Measurements from ENCODE around the gene FBN1. TPM values are rescaled to one million over a fixed set of nuclear protein-coding genes. Genes with fewer than 3 reads are reported as not detected.

Gene FBN1
- total and polyA plus RNA-seq, 2 experiments from 2014 or later, result 1.9 to 3.8 TPM

DNA sequence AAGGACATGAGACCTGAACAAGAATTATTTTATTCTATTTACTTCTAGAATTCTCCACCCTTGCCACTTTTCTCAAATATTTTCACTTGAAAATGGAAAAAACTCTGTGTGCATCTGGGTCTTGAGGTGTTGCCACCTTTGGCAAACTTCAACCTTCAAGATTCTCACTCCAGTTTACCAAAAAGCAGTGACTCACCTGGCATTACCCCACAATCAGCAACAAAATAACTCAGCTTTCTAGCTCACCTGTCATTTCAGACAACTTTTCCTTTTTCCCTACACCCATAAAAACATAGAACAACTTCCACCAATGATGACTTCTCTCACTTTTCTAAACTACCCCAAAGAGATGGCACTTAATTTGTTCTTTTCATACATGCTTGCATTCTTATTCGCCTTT, 198.5 kb downstream of the FBN1 start (continued):
- TF ChIP-seq CREB1 (CRISPR knock-in tag; IDR thresholded peaks at IDR 0.05; ENCODE audit: low read depth) (no peak), NANOG (IDR thresholded peaks at IDR 0.05; ENCODE audit: borderline replicate concordance) (no peak)

- H3K4me1 Mint-ChIP-seq, result peaks cover 26% of the 10 kb centered on the region
- H3K27ac Mint-ChIP-seq, result no peak overlapping the region
- H3K4me2 ChIP-seq, result no peak overlapping the region
- H3K4me3 ChIP-seq, result no peak overlapping the region
- H4K20me1 ChIP-seq (replicated peaks; ENCODE audit: insufficient read depth), result no peaks in the 10 kb centered on the region
- TF ChIP-seq NANOG (IDR thresholded peaks at IDR 0.05; ENCODE audit: borderline replicate concordance) (no peak), EZH2phosphoT487 (IDR thresholded peaks at IDR 0.05; ENCODE audit: unreplicated experiment) (no peak), ZNF331 (CRISPR knock-in tag; IDR thresholded peaks at IDR 0.05; ENCODE audit: low read depth) (no peak), ZNF114 (CRISPR knock-in tag; IDR thresholded peaks at IDR 0.05) (no peak), CREB1 (CRISPR knock-in tag; IDR thresholded peaks at IDR 0.05; ENCODE audit: low read depth) (no peak), POLR2AphosphoS5 (IDR thresholded peaks at IDR 0.05; ENCODE audit: low read depth) (no peak), EZH2 (IDR thresholded peaks at IDR 0.05; ENCODE audit: low read depth, unreplicated experiment) (no peak), JUNB (IDR thresholded peaks at IDR 0.05; ENCODE audit: unreplicated experiment) (no peak)
- TF ChIP-seq, protein P1, sequence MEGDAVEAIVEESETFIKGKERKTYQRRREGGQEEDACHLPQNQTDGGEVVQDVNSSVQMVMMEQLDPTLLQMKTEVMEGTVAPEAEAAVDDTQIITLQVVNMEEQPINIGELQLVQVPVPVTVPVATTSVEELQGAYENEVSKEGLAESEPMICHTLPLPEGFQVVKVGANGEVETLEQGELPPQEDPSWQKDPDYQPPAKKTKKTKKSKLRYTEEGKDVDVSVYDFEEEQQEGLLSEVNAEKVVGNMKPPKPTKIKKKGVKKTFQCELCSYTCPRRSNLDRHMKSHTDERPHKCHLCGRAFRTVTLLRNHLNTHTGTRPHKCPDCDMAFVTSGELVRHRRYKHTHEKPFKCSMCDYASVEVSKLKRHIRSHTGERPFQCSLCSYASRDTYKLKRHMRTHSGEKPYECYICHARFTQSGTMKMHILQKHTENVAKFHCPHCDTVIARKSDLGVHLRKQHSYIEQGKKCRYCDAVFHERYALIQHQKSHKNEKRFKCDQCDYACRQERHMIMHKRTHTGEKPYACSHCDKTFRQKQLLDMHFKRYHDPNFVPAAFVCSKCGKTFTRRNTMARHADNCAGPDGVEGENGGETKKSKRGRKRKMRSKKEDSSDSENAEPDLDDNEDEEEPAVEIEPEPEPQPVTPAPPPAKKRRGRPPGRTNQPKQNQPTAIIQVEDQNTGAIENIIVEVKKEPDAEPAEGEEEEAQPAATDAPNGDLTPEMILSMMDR (conservative IDR thresholded peaks at IDR 0.05; ENCODE audit: low read depth in 2 of 2), result no peak
- TF ChIP-seq, protein P2, sequence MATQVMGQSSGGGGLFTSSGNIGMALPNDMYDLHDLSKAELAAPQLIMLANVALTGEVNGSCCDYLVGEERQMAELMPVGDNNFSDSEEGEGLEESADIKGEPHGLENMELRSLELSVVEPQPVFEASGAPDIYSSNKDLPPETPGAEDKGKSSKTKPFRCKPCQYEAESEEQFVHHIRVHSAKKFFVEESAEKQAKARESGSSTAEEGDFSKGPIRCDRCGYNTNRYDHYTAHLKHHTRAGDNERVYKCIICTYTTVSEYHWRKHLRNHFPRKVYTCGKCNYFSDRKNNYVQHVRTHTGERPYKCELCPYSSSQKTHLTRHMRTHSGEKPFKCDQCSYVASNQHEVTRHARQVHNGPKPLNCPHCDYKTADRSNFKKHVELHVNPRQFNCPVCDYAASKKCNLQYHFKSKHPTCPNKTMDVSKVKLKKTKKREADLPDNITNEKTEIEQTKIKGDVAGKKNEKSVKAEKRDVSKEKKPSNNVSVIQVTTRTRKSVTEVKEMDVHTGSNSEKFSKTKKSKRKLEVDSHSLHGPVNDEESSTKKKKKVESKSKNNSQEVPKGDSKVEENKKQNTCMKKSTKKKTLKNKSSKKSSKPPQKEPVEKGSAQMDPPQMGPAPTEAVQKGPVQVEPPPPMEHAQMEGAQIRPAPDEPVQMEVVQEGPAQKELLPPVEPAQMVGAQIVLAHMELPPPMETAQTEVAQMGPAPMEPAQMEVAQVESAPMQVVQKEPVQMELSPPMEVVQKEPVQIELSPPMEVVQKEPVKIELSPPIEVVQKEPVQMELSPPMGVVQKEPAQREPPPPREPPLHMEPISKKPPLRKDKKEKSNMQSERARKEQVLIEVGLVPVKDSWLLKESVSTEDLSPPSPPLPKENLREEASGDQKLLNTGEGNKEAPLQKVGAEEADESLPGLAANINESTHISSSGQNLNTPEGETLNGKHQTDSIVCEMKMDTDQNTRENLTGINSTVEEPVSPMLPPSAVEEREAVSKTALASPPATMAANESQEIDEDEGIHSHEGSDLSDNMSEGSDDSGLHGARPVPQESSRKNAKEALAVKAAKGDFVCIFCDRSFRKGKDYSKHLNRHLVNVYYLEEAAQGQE (IDR thresholded peaks at IDR 0.05; ENCODE audit: unreplicated experiment), result no peak
- TF ChIP-seq, protein P3, sequence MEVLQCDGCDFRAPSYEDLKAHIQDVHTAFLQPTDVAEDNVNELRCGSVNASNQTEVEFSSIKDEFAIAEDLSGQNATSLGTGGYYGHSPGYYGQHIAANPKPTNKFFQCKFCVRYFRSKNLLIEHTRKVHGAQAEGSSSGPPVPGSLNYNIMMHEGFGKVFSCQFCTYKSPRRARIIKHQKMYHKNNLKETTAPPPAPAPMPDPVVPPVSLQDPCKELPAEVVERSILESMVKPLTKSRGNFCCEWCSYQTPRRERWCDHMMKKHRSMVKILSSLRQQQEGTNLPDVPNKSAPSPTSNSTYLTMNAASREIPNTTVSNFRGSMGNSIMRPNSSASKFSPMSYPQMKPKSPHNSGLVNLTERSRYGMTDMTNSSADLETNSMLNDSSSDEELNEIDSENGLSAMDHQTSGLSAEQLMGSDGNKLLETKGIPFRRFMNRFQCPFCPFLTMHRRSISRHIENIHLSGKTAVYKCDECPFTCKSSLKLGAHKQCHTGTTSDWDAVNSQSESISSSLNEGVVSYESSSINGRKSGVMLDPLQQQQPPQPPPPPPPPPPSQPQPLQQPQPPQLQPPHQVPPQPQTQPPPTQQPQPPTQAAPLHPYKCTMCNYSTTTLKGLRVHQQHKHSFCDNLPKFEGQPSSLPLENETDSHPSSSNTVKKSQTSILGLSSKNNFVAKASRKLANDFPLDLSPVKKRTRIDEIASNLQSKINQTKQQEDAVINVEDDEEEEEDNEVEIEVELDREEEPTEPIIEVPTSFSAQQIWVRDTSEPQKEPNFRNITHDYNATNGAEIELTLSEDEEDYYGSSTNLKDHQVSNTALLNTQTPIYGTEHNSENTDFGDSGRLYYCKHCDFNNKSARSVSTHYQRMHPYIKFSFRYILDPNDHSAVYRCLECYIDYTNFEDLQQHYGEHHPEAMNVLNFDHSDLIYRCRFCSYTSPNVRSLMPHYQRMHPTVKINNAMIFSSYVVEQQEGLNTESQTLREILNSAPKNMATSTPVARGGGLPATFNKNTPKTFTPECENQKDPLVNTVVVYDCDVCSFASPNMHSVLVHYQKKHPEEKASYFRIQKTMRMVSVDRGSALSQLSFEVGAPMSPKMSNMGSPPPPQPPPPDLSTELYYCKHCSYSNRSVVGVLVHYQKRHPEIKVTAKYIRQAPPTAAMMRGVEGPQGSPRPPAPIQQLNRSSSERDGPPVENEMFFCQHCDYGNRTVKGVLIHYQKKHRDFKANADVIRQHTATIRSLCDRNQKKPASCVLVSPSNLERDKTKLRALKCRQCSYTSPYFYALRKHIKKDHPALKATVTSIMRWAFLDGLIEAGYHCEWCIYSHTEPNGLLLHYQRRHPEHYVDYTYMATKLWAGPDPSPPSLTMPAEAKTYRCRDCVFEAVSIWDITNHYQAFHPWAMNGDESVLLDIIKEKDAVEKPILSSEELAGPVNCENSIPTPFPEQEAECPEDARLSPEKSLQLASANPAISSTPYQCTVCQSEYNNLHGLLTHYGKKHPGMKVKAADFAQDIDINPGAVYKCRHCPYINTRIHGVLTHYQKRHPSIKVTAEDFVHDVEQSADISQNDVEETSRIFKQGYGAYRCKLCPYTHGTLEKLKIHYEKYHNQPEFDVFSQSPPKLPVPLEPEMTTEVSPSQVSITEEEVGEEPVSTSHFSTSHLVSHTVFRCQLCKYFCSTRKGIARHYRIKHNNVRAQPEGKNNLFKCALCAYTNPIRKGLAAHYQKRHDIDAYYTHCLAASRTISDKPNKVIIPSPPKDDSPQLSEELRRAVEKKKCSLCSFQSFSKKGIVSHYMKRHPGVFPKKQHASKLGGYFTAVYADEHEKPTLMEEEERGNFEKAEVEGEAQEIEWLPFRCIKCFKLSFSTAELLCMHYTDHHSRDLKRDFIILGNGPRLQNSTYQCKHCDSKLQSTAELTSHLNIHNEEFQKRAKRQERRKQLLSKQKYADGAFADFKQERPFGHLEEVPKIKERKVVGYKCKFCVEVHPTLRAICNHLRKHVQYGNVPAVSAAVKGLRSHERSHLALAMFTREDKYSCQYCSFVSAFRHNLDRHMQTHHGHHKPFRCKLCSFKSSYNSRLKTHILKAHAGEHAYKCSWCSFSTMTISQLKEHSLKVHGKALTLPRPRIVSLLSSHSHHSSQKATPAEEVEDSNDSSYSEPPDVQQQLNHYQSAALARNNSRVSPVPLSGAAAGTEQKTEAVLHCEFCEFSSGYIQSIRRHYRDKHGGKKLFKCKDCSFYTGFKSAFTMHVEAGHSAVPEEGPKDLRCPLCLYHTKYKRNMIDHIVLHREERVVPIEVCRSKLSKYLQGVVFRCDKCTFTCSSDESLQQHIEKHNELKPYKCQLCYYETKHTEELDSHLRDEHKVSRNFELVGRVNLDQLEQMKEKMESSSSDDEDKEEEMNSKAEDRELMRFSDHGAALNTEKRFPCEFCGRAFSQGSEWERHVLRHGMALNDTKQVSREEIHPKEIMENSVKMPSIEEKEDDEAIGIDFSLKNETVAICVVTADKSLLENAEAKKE (CRISPR knock-in tag; IDR thresholded peaks at IDR 0.05), result no peak
- no peaks in the 10 kb centered on the region for H3K79me2 ChIP-seq (replicated peaks; ENCODE audit: insufficient read depth)
- peaks cover 15% of the 10 kb centered on the region for H3K4me1 ChIP-seq (ENCODE audit: insufficient read depth)
- no peaks in the 10 kb centered on the region for H3K9me2 ChIP-seq (ENCODE audit: insufficient read depth)
- no peaks in the 10 kb centered on the region for H3K36me3 ChIP-seq (ENCODE audit: insufficient read depth)
- H3K4me3 Mint-ChIP-seq, result no peak overlapping the region
- H3K9me3 Mint-ChIP-seq, result no peaks in the 10 kb centered on the region
- no peak for DNase-seq (ENCODE audit: low spot score)
- no peaks in the 10 kb centered on the region for H3K27me3 Mint-ChIP-seq (ENCODE audit: insufficient read depth, low read depth, poor library complexity)
- H3K36me3 Mint-ChIP-seq (ENCODE audit: low read depth), result no peaks in the 10 kb centered on the region
- H3K27me3 ChIP-seq (ENCODE audit: insufficient read depth), result no peaks in the 10 kb centered on the region
- no peak for ATAC-seq
- H3F3A ChIP-seq (replicated peaks; ENCODE audit: low read depth), result no peaks in the 10 kb centered on the region
- H2AFZ ChIP-seq, result no peak overlapping the region
- H3K27ac ChIP-seq (ENCODE audit: low read depth), result no peak overlapping the region
These were observed 203.5 kb downstream of the FBN1 start for GRCh38 chr15:48442011-48442410.
